H1 (cell line): ENCODE results near the gene PKP3. TPM values are rescaled to one million over a fixed set of nuclear protein-coding genes. Genes with fewer than 3 reads are reported as not detected.

ENCODE experiments used
- CTCF ChIA-PET: fragments of 300-600 bp; sonication (Branson Sonifier 250); formaldehyde crosslinking; loops from one replicate; lab custom pipeline; 2021; ENCODE audit not compliant: partially characterized antibody; lab: Charles Lee
- POLR2A ChIA-PET: fragments of 300-600 bp; sonication (Branson Sonifier 250); formaldehyde crosslinking; loops from one replicate; lab custom pipeline; 2021; ENCODE audit warnings: inconsistent platforms; ENCODE audit not compliant: partially characterized antibody; lab: Charles Lee
- DNase-seq, 2 experiments: peaks; one replicate each; pipeline versions ENCODE4 v3.0.0 to v3.0.0-alpha.2; 2010 to 2022; ENCODE audit warnings: low spot score in 2 of 2, low read depth in 1 of 2, mixed read lengths in 1 of 2
- FAIRE-seq: peaks from 2 replicates; lab custom pipeline; 2011; peaks lifted over from hg19 to GRCh38; lab: Jason Lieb, UNC
- H2AFZ ChIP-seq: 2 replicates; pipeline ENCODE4 v1.8.1; 2012; ENCODE audit warnings: low read length, inconsistent platforms
- H2AK5ac ChIP-seq: 2 replicates; pipeline ENCODE4 v1.6.1; 2013; ENCODE audit warnings: low read depth, low read length
- H2BK120ac ChIP-seq: replicated peaks from 2 replicates; pipeline ENCODE3; 2013; ENCODE audit warnings: low read depth, low read length, inconsistent platforms
- H2BK12ac ChIP-seq: 2 replicates; pipeline ENCODE4 v1.6.1; 2013; ENCODE audit warnings: low read depth, low read length
- H2BK15ac ChIP-seq: 2 replicates; pipeline ENCODE4 v1.6.1; 2013; ENCODE audit warnings: low read length
- H2BK20ac ChIP-seq: 2 replicates; pipeline ENCODE4 v1.6.1; 2013; ENCODE audit warnings: low read length
- H2BK5ac ChIP-seq: 2 replicates; pipeline ENCODE4 v1.6.1; 2013; ENCODE audit warnings: low read depth, low read length
- H3K14ac ChIP-seq: 2 replicates; pipeline ENCODE4 v1.6.1; 2013; ENCODE audit warnings: inconsistent platforms; ENCODE audit not compliant: insufficient read length
- H3K18ac ChIP-seq: 2 replicates; pipeline ENCODE4 v1.6.1; 2013; ENCODE audit warnings: low read length; ENCODE audit errors: extremely low read depth
- H3K23ac ChIP-seq: 2 replicates; pipeline ENCODE4 v1.6.1; 2013; ENCODE audit warnings: inconsistent platforms; ENCODE audit not compliant: insufficient read length
- H3K23me2 ChIP-seq: 2 replicates; pipeline ENCODE4 v1.6.1; 2013; ENCODE audit warnings: low read depth, low read length
- H3K27ac ChIP-seq: 2 replicates; pipeline ENCODE4 v1.6.1; 2011; ENCODE audit warnings: low read depth, low read length, inconsistent platforms
- H3K27me3 ChIP-seq, 4 experiments: replicated peaks in 1 of 4; 1 replicate in 1 of 4; 2 replicates in 3 of 4; pipeline versions ENCODE4 v1.6.1 to v1.8.1; 2011 to 2013; ENCODE audit warnings: low read length in 3 of 4, mild to moderate bottlenecking in 3 of 4, inconsistent platforms in 2 of 4, mixed read lengths in 2 of 4, moderate library complexity in 1 of 4; ENCODE audit not compliant: control insufficient read depth in 3 of 4, insufficient read depth in 3 of 4; ENCODE audit errors: extremely low read depth in 1 of 4
- H3K36me3 ChIP-seq, 4 experiments: 2 replicates each; pipeline versions ENCODE4 v1.6.1 to v1.8.1; 2011 to 2013; ENCODE audit warnings: mild to moderate bottlenecking in 4 of 4, low read length in 3 of 4, moderate library complexity in 2 of 4, control low read depth in 1 of 4, inconsistent platforms in 1 of 4; ENCODE audit not compliant: insufficient read depth in 4 of 4, control insufficient read depth in 2 of 4
- H3K4ac ChIP-seq: replicated peaks from 2 replicates; pipeline ENCODE3; 2013; ENCODE audit warnings: low read length, low read depth, mixed read lengths, inconsistent platforms; ENCODE audit not compliant: insufficient read length
- H3K4me1 ChIP-seq, 4 experiments: replicated peaks in 1 of 4; 1 replicate in 1 of 4; 2 replicates in 3 of 4; pipeline versions ENCODE4 v1.6.1 to v1.8.1; 2011 to 2013; ENCODE audit warnings: low read length in 3 of 4, inconsistent platforms in 2 of 4, mixed read lengths in 1 of 4; ENCODE audit not compliant: insufficient read depth in 4 of 4, control insufficient read depth in 3 of 4
- H3K4me2 ChIP-seq, 2 experiments: 2 replicates each; pipeline versions ENCODE4 v1.6.1 to v1.8.1; 2011 to 2013; ENCODE audit warnings: low read depth in 2 of 2, low read length in 2 of 2, control low read depth in 1 of 2, inconsistent platforms in 1 of 2, mild to moderate bottlenecking in 1 of 2; ENCODE audit not compliant: insufficient read depth in 1 of 2
- H3K4me3 ChIP-seq, 4 experiments: fragments of 200-600, 300-600 bp in 1 of 4; sonication (generic), shearing (Covaris generic), sonication (Bioruptor Twin) in 1 of 4; 2 replicates each; pipeline versions ENCODE4 v1.5.1 to v1.8.1; 2011 to 2016; ENCODE audit warnings: low read length in 4 of 4, low read depth in 3 of 4, control low read depth in 2 of 4, inconsistent platforms in 2 of 4, mild to moderate bottlenecking in 2 of 4, mixed read lengths in 1 of 4, moderate library complexity in 1 of 4; ENCODE audit not compliant: insufficient read depth in 2 of 4; ENCODE audit errors: extremely low read depth in 1 of 4
- H3K56ac ChIP-seq: replicated peaks from 2 replicates; pipeline ENCODE3; 2013; ENCODE audit warnings: low read depth, mild to moderate bottlenecking, mixed read lengths, low read length, inconsistent platforms; ENCODE audit not compliant: insufficient read length
- H3K79me1 ChIP-seq: 2 replicates; pipeline ENCODE4 v1.6.1; 2013; ENCODE audit warnings: low read depth, low read length, control low read depth
- H3K79me2 ChIP-seq, 2 experiments: 2 replicates each; pipeline versions ENCODE4 v1.6.1 to v1.8.1; 2012 to 2013; ENCODE audit warnings: low read length in 2 of 2, mild to moderate bottlenecking in 2 of 2, inconsistent platforms in 1 of 2; ENCODE audit not compliant: insufficient read depth in 2 of 2, control insufficient read depth in 1 of 2
- H3K9ac ChIP-seq, 4 experiments: replicated peaks in 1 of 4; 1 replicate in 1 of 4; 2 replicates in 3 of 4; pipeline versions ENCODE4 v1.6.1 to v1.8.1; 2011 to 2013; ENCODE audit warnings: low read depth in 3 of 4, low read length in 3 of 4, control low read depth in 2 of 4, mild to moderate bottlenecking in 2 of 4, moderate library complexity in 2 of 4, inconsistent platforms in 1 of 4; ENCODE audit errors: extremely low read depth in 1 of 4
- H3K9me3 ChIP-seq, 2 experiments: 2 replicates each; pipeline versions ENCODE4 v1.6.1 to v1.8.1; 2012 to 2013; ENCODE audit warnings: mild to moderate bottlenecking in 2 of 2, moderate library complexity in 2 of 2, control low read depth in 1 of 2, inconsistent platforms in 1 of 2, low read depth in 1 of 2, low read length in 1 of 2, mixed read lengths in 1 of 2; ENCODE audit not compliant: insufficient read depth in 2 of 2
- H4K20me1 ChIP-seq, 2 experiments: replicated peaks in 1 of 2; 2 replicates each; pipeline versions ENCODE3 to v1.8.1; 2011 to 2013; ENCODE audit warnings: inconsistent platforms in 2 of 2, low read length in 2 of 2, mild to moderate bottlenecking in 1 of 2; ENCODE audit not compliant: insufficient read depth in 2 of 2, control insufficient read depth in 1 of 2
- H4K5ac ChIP-seq: 2 replicates; pipeline ENCODE4 v1.6.1; 2013; ENCODE audit warnings: low read length, low read depth, mixed read lengths, inconsistent platforms; ENCODE audit not compliant: insufficient read length
- H4K8ac ChIP-seq: 2 replicates; pipeline ENCODE4 v1.8.0; 2013; ENCODE audit warnings: mild to moderate bottlenecking, moderate library complexity, low read length, inconsistent platforms; ENCODE audit not compliant: insufficient read depth; ENCODE audit errors: extremely low read depth
- H4K91ac ChIP-seq: replicated peaks from 2 replicates; pipeline ENCODE3; 2013; ENCODE audit warnings: low read length, mixed read lengths, inconsistent platforms; ENCODE audit not compliant: insufficient read length
- WGBS, 2 experiments: shearing (Covaris generic) in 1 of 2; methylation state at CpG; one replicate each; pipeline versions ENCODE4 v1.1.6 to v1.1.7; 2013 to 2015; ENCODE audit warnings: low lambda C conversion rate in 2 of 2, mixed read lengths in 2 of 2, inconsistent platforms in 1 of 2, low coverage in 1 of 2, missing lambda C conversion rate in 1 of 2; ENCODE audit not compliant: insufficient replicate concordance in 2 of 2, insufficient coverage in 1 of 2, insufficient read length in 1 of 2; ENCODE audit errors: extremely low coverage in 1 of 2, missing lambda C conversion rate in 1 of 2; 5-methylcytosine and 5-hydroxymethylcytosine counted together
- polyA plus RNA-seq, 7 experiments: library from polyadenylated mRNA; depleted of rRNA in 3 of 7; stranded (reverse) in 5 of 7; unstranded in 2 of 7; fragments of >200 nt in 5 of 7; fragments of 200-250 nt in 2 of 7; gene quantifications; 1 replicate in 5 of 7; 2 replicates in 1 of 7; 4 replicates in 1 of 7; pipeline versions ENCODE4 v1.2.1 to v1.2.3, GENCODE V29; 2011 to 2013; ENCODE audit warnings: missing spikeins in 2 of 7, mixed read lengths in 2 of 7
- total RNA-seq: library from RNA; stranded (reverse); fragmentation: NEBNext Ultra II Directional; extraction: Animal tissue kit (Norgen Biotek cat#: 25700); gene quantifications from 2 replicates; pipeline ENCODE4 v1.2.1, GENCODE V29; 2021

The PKP3 gene
- total and polyA plus RNA-seq, 2 of the 8 experiments (the other 6 are each of a cell fraction or from before 2014, with no cell fraction given), result 16.7 to 28.7 TPM

- no peak overlapping the region for H2BK20ac ChIP-seq
- peaks cover 15 to 17% of the 10 kb centered on the region in 2 experiments for H3K9me3 ChIP-seq
- no peak overlapping the region for H3K56ac ChIP-seq
- H2BK15ac ChIP-seq, result no peak overlapping the region
- no peak overlapping the region for H3K4me2 ChIP-seq
- H3K4me3 ChIP-seq, result no peak overlapping the region
- H3K4ac ChIP-seq, result no peak overlapping the region
- H4K8ac ChIP-seq, result no peak overlapping the region
- no peak overlapping the region for H2AK5ac ChIP-seq
- no peak overlapping the region for H4K91ac ChIP-seq
- H3K27ac ChIP-seq, result no peak overlapping the region
- WGBS, 2 experiments, result 79% methylated on average over 4 of the region's 4 CpGs; no CpG with 5 or more reads in 1 of the 2 experiments
- FAIRE-seq (no peak), DNase-seq (no peak)
- ChIA-PET POLR2A (interaction anchor here (0.8 to 1.7 kb wide), 5 partner anchors 9 to 136 kb away, joined by 3 to 5 read pairs (median 3); no protein-coding TSS in a partner anchor), CTCF (interaction anchor here (0.8 to 2.5 kb wide), 5 partner anchors 9 to 54 kb away, joined by 3 to 11 read pairs (median 3); partner anchors contain the start of gene ANO9)
- no peak overlapping the region for H2AFZ ChIP-seq
- H3K18ac ChIP-seq, result no peak overlapping the region
- no peaks in the 10 kb centered on the region for H3K79me1 ChIP-seq
- H3K9ac ChIP-seq, result no peak overlapping the region
- H4K20me1 ChIP-seq, result no peaks in the 10 kb centered on the region
- H3K4me1 ChIP-seq, result no peaks in the 10 kb centered on the region; a peak in 2 of 7 replicates
- H2BK5ac ChIP-seq, result no peak overlapping the region
- H2BK12ac ChIP-seq, result no peak overlapping the region
- H3K27me3 ChIP-seq, result no peaks in the 10 kb centered on the region
- H3K23me2 ChIP-seq, result no peaks in the 10 kb centered on the region
- no peaks in the 10 kb centered on the region for H3K79me2 ChIP-seq
- no peak overlapping the region for H3K14ac ChIP-seq
- no peak overlapping the region for H3K23ac ChIP-seq
- no peak overlapping the region for H4K5ac ChIP-seq
- no peaks in the 10 kb centered on the region for H3K36me3 ChIP-seq
- H2BK120ac ChIP-seq, result no peak overlapping the region
These were observed 6.7 kb upstream of the PKP3 start for GRCh38 chr11:387193-387793.
